A549 (cell line): ENCODE measurements around the gene IRX6. TPM values are rescaled to one million over a fixed set of nuclear protein-coding genes. Genes with fewer than 3 reads are reported as not detected.

ENCODE experiments used
- ATAC-seq, 2 experiments: fragments of 200-7000 bp in 1 of 2; fragments of >200 bp in 1 of 2; cut with Nextera tagmentation in 1 of 2; cut with Tn5 transposase in 1 of 2; 3 replicates each; pipeline versions ENCODE4 v1.8.0 to v1.9.1; 2018 to 2020; ENCODE audit warnings: mild to moderate bottlenecking in 1 of 2, moderate library complexity in 1 of 2
- CTCF ChIA-PET: fragments of 300-600 bp; sonication (Branson Sonifier 250); formaldehyde crosslinking; extraction: SDS; loops from one replicate; lab custom pipeline; 2021; ENCODE audit warnings: antibody characterized with exemption, inconsistent platforms; lab: Yijun Ruan, JAX
- POLR2A ChIA-PET: fragments of 350-600 bp; formaldehyde crosslinking; extraction: SDS; loops from one replicate; lab custom pipeline; 2021; ENCODE audit warnings: antibody characterized with exemption, inconsistent platforms; lab: Yijun Ruan, JAX
- DNase-seq, 2 experiments: peaks; one replicate each; pipeline versions ENCODE4 v3.0.0 to v3.0.0-alpha.2; 2011 to 2016; ENCODE audit warnings: low read depth in 1 of 2, low spot score in 1 of 2
- FAIRE-seq: peaks from 2 replicates; lab custom pipeline; 2011; peaks lifted over from hg19 to GRCh38; lab: Jason Lieb, UNC
- H3K27ac ChIP-seq, 2 experiments: fragments of >200 bp; sonication (Bioruptor Twin); formaldehyde crosslinking; 3 replicates each; pipeline ENCODE4 v1.5.1; 2016 to 2017
- H3K4me1 ChIP-seq: fragments of >200 bp; sonication (Bioruptor Twin); formaldehyde crosslinking; 3 replicates; pipeline ENCODE4 v1.6.1; 2016
- H3K4me2 ChIP-seq: fragments of >200 bp; sonication (Bioruptor Twin); formaldehyde crosslinking; 3 replicates; pipeline ENCODE4 v1.6.1; 2016
- H3K4me3 ChIP-seq: fragments of >200 bp; sonication (Bioruptor Twin); formaldehyde crosslinking; 3 replicates; pipeline ENCODE4 v1.5.1; 2016
- H3K9me3 ChIP-seq: fragments of >200 bp; sonication (Bioruptor Twin); formaldehyde crosslinking; 3 replicates; pipeline ENCODE4 v1.6.1; 2016
- BCL3 ChIP-seq: fragments of >200 bp; sonication (Bioruptor Twin); formaldehyde crosslinking; IDR thresholded peaks from 3 replicates; pipeline ENCODE4 v1.6.1; 2016
- BHLHE40 ChIP-seq: IDR thresholded peaks from 2 replicates; pipeline ENCODE4 v1.6.1; 2012; ENCODE audit warnings: low read depth, low read length, inconsistent platforms
- CBX8 ChIP-seq: fragments of 200-600 bp; sonication (generic); IDR thresholded peaks from 2 replicates; pipeline ENCODE4 v1.6.1; 2016
- CEBPB ChIP-seq, 2 experiments: fragments of >200 bp in 1 of 2; sonication (Bioruptor Twin) in 1 of 2; formaldehyde crosslinking in 1 of 2; IDR thresholded peaks; 2 replicates each; pipeline ENCODE4 v1.6.1; 2012 to 2016
- CHD4 ChIP-seq: fragments of 200-600 bp; sonication (generic); IDR thresholded peaks from 2 replicates; pipeline ENCODE4 v1.6.1; 2016; ENCODE audit warnings: antibody characterized with exemption, mild to moderate bottlenecking, borderline replicate concordance
- EHF ChIP-seq: fragments of 250-450 bp; sonication (Bioruptor Pico); IDR thresholded peaks from 2 replicates; pipeline ENCODE4 v1.5.0; 2020; ENCODE audit warnings: mild to moderate bottlenecking
- EHMT2 ChIP-seq: fragments of 200-600 bp; sonication (generic); IDR thresholded peaks from 2 replicates; pipeline ENCODE4 v1.6.1; 2016; ENCODE audit warnings: antibody characterized with exemption, low read depth, mild to moderate bottlenecking, moderate library complexity
- ESRRA ChIP-seq: fragments of 150-350 bp; IDR thresholded peaks from 2 replicates; pipeline ENCODE4 v1.6.1; 2014; ENCODE audit warnings: mild to moderate bottlenecking, low read length, borderline replicate concordance
- GATA3 ChIP-seq: IDR thresholded peaks from 2 replicates; pipeline ENCODE4 v1.6.1; 2012; ENCODE audit warnings: borderline replicate concordance
- HDAC2 ChIP-seq: fragments of 200-600 bp; sonication (generic); IDR thresholded peaks from 2 replicates; pipeline ENCODE4 v1.6.1; 2016
- HES2 ChIP-seq: fragments of >200 bp; sonication (Bioruptor Twin); formaldehyde crosslinking; IDR thresholded peaks from 2 replicates; pipeline ENCODE4 v1.6.1; 2016
- JUN ChIP-seq, 2 experiments: fragments of >200 bp; sonication (Bioruptor Twin); formaldehyde crosslinking; IDR thresholded peaks; 2 replicates in 1 of 2; 3 replicates in 1 of 2; pipeline ENCODE4 v1.6.1; 2016 to 2017
- MAX ChIP-seq: IDR thresholded peaks from 2 replicates; pipeline ENCODE4 v1.6.1; 2012
- MYC ChIP-seq: IDR thresholded peaks from 2 replicates; pipeline ENCODE4 v1.6.1; 2012; ENCODE audit warnings: mild to moderate bottlenecking, inconsistent platforms, low read length, improper control_type of control experiment, borderline replicate concordance
- POLR2AphosphoS2 ChIP-seq: conservative IDR thresholded peaks from 2 replicates; pipeline ENCODE4 v1.6.1; 2012; ENCODE audit warnings: low read length, improper control_type of control experiment, inconsistent platforms
- RAD21 ChIP-seq, 2 experiments: fragments of >200 bp in 1 of 2; sonication (Bioruptor Twin) in 1 of 2; formaldehyde crosslinking in 1 of 2; IDR thresholded peaks in 1 of 2; conservative IDR thresholded peaks in 1 of 2; 2 replicates in 1 of 2; 3 replicates in 1 of 2; pipeline ENCODE4 v1.6.1; 2012 to 2018; ENCODE audit warnings: inconsistent platforms in 1 of 2
- RARB ChIP-seq: fragments of 250-450 bp; sonication (Bioruptor Pico); IDR thresholded peaks from 2 replicates; pipeline ENCODE4 v1.8.0; 2021; ENCODE audit warnings: mild to moderate bottlenecking, moderate library complexity
- RNF2 ChIP-seq: fragments of 200-600 bp; sonication (generic); IDR thresholded peaks from 2 replicates; pipeline ENCODE4 v1.6.1; 2016; ENCODE audit warnings: low read depth, mild to moderate bottlenecking, antibody characterized with exemption, moderate library complexity, borderline replicate concordance
- TFCP2L1 ChIP-seq: fragments of 250-450 bp; sonication (Bioruptor Pico); IDR thresholded peaks from 2 replicates; pipeline ENCODE4 v1.5.0; 2021; ENCODE audit warnings: mild to moderate bottlenecking
- ZFP36 ChIP-seq: fragments of 450-650 bp; IDR thresholded peaks from 2 replicates; pipeline ENCODE4 v1.6.1; 2014; ENCODE audit warnings: borderline replicate concordance; ENCODE audit not compliant: partially characterized antibody
- ZNF302 ChIP-seq: fragments of 250-450 bp; sonication (Bioruptor Pico); IDR thresholded peaks from 2 replicates; pipeline ENCODE4 v1.9.0; 2021; ENCODE audit warnings: inconsistent platforms, mild to moderate bottlenecking, moderate library complexity
- ZSCAN20 ChIP-seq: fragments of 250-450 bp; sonication (Bioruptor Pico); IDR thresholded peaks from 2 replicates; pipeline ENCODE4 v1.8.0; 2022; ENCODE audit warnings: mild to moderate bottlenecking, moderate library complexity
- WGBS: methylation state at CpG from one replicate; pipeline ENCODE4 v1.1.6; 2017; ENCODE audit errors: missing lambda C conversion rate; 5-methylcytosine and 5-hydroxymethylcytosine counted together
- polyA plus RNA-seq, 4 experiments: library from polyadenylated mRNA; depleted of rRNA in 3 of 4; stranded (reverse); fragments of >200 nt; fragmentation: RNase III in 1 of 4; extraction: RNeasy Plus Mini Kit Qiagen cat#74134 plus additional on column Dnase treatment in 1 of 4; gene quantifications; 2 replicates in 3 of 4; 3 replicates in 1 of 4; pipeline ENCODE4 v1.2.3, GENCODE V29; 2011 to 2017

IRX6 gene
- polyA plus RNA-seq, 2 of the 4 experiments (the other 2 are of a cell fraction) = not detected

- POLR2A ChIA-PET = no interaction called here
- TF ChIP-seq MYC (no peak), POLR2AphosphoS2 (no peak), ZNF302 (CRISPR knock-in tag) (no peak), EHF (no peak), RAD21 (conservative IDR thresholded peaks at IDR 0.05 in 1 of 2, IDR thresholded peaks at IDR 0.05 in 1 of 2) (no peak), JUN (IDR thresholded peaks at IDR 0.05) (no peak), EHMT2 (no peak), GATA3 (no peak), HES2 (no peak), BCL3 (no peak), CHD4 (no peak)
- H3K4me3 ChIP-seq = no peak overlapping the region
These were observed 43.4 kb upstream of the IRX6 start for GRCh38 chr16:55280587-55280986.

GRCh38 chr16:55282441-55282840 is 41.6 kb upstream of the IRX6 start:
- DNase-seq = no peak
- Histone ChIP-seq H3K9me3 (no peaks in the 10 kb centered on the region), H3K27ac (no peak overlapping the region), H3K4me3 (no peak overlapping the region), H3K4me1 (no peaks in the 10 kb centered on the region), H3K4me2 (no peak overlapping the region)
- WGBS = 6% methylated on average over 1 of the region's 1 CpG
- CTCF ChIA-PET = no interaction called here
- no peak for TF ChIP-seq HDAC2
- TF ChIP-seq ZSCAN20 (CRISPR knock-in tag) = no peak
- TF ChIP-seq CEBPB (IDR thresholded peaks at IDR 0.05) = no peak
- no peak for TF ChIP-seq TFCP2L1 (CRISPR knock-in tag)
- no peak for TF ChIP-seq RNF2
- no peak for TF ChIP-seq EHMT2
- TF ChIP-seq ESRRA = no peak
- TF ChIP-seq ZNF302 (CRISPR knock-in tag) = no peak
- TF ChIP-seq MAX = no peak
- TF ChIP-seq, all 56 proteins: peak for 0
- FAIRE-seq = no peak
- ATAC-seq = no peak
- POLR2A ChIA-PET = no interaction called here

More at GRCh38 chr16:55280587-55280986, 43.4 kb upstream of the IRX6 start:
- Histone ChIP-seq H3K9me3 (no peaks in the 10 kb centered on the region), H3K27ac (no peak overlapping the region), H3K4me2 (no peak overlapping the region), H3K4me1 (no peaks in the 10 kb centered on the region)
- WGBS = 5% methylated on average over 4 of the region's 4 CpGs
- FAIRE-seq (no peak), ATAC-seq (no peak), DNase-seq (no peak)
- CTCF ChIA-PET = interaction anchor here (0.8 kb wide), 1 partner anchor 23 kb away, joined by 3 read pairs; no protein-coding TSS in a partner anchor

GRCh38 chr16:55283812-55284717 is 39.9 kb upstream of the IRX6 start:
- 0 out of 3 replicates have a peak, but pooled peaks cover 4% of the 10 kb centered on the region for H3K9me3 ChIP-seq
- no peak overlapping the region for H3K4me3 ChIP-seq
- no peak overlapping the region for H3K27ac ChIP-seq
- H3K4me1 ChIP-seq = no peaks in the 10 kb centered on the region
- ChIA-PET POLR2A (no interaction called here), CTCF (interaction anchor here (0.6 to 1.4 kb wide), 2 partner anchors 1045 to 1734 kb away, joined by 3 to 5 read pairs; no protein-coding TSS in a partner anchor)
- FAIRE-seq (no peak), DNase-seq (no peak), ATAC-seq (no peak)
- no peak overlapping the region for H3K4me2 ChIP-seq
- 35% methylated on average over 12 of the region's 12 CpGs for WGBS
- TF ChIP-seq HES2 (no peak), BCL3 (no peak), BHLHE40 (no peak), MYC (no peak), ZFP36 (no peak), RARB (CRISPR knock-in tag) (no peak), CBX8 (no peak), MAX (no peak)
